PC-9 (cell line): ENCODE data around the gene LMAN1L. TPM values are rescaled to one million over a fixed set of nuclear protein-coding genes. Genes with fewer than 3 reads are reported as not detected.

Experiments used
- BruUV-seq: library from RNA; stranded (reverse); fragments of 400-500 nt; replicated peaks from 2 replicates; lab custom pipeline; 2021; lab: Mats Ljungman, UMichigan
- CTCF ChIA-PET: fragments of 300-600 bp; sonication (Branson Sonifier 250); formaldehyde crosslinking; loops from one replicate; lab custom pipeline; 2022; ENCODE audit warnings: antibody characterized with exemption; lab: Charles Lee
- POLR2A ChIA-PET: fragments of 300-600 bp; sonication (Branson Sonifier 250); formaldehyde crosslinking; loops from one replicate; lab custom pipeline; 2022; ENCODE audit warnings: antibody characterized with exemption; ENCODE audit not compliant: unreplicated experiment; lab: Charles Lee
- DNase-seq, 2 experiments: peaks; one replicate each; pipeline versions ENCODE4 v3.0.0 to v3.0.0-alpha.2; 2015 to 2022; ENCODE audit warnings: mixed read lengths in 1 of 2
- H2AFZ ChIP-seq: fragments of 200-600 bp; sonication (generic); 2 replicates; pipeline ENCODE4 v1.8.1; 2017; ENCODE audit warnings: antibody characterized with exemption
- H3F3A ChIP-seq: fragments of 200-600 bp; sonication (generic); 2 replicates; pipeline ENCODE4 v1.8.1; 2017; ENCODE audit warnings: antibody characterized with exemption, mild to moderate bottlenecking, low read depth; ENCODE audit not compliant: insufficient read depth
- H3K27ac ChIP-seq: fragments of 200-600 bp; sonication (generic); 2 replicates; pipeline ENCODE4 v1.6.1; 2016; ENCODE audit warnings: mixed run types
- H3K27me3 ChIP-seq: fragments of 200-600 bp; sonication (generic); 2 replicates; pipeline ENCODE4 v1.6.1; 2016; ENCODE audit warnings: low read depth, mixed run types; ENCODE audit not compliant: insufficient read depth
- H3K36me3 ChIP-seq: fragments of 200-600 bp; sonication (generic); 2 replicates; pipeline ENCODE4 v1.6.1; 2016; ENCODE audit warnings: low read depth, mixed run types
- H3K4me1 ChIP-seq: fragments of 200-600 bp; sonication (generic); replicated peaks from 2 replicates; pipeline ENCODE4 v1.6.1; 2016; ENCODE audit warnings: mixed run types; ENCODE audit not compliant: insufficient read depth
- H3K4me2 ChIP-seq: fragments of 200-600 bp; sonication (generic); 2 replicates; pipeline ENCODE4 v1.6.1; 2017; ENCODE audit warnings: mixed run types
- H3K4me3 ChIP-seq: fragments of 200-600 bp; sonication (generic); 2 replicates; pipeline ENCODE4 v1.6.1; 2016; ENCODE audit warnings: mixed run types
- H3K79me2 ChIP-seq: fragments of 200-600 bp; sonication (generic); 2 replicates; pipeline ENCODE4 v1.6.1; 2017; ENCODE audit warnings: low read depth, mixed run types
- H3K9me2 ChIP-seq: fragments of 200-600 bp; sonication (generic); 2 replicates; pipeline ENCODE4 v1.8.1; 2017; ENCODE audit warnings: mild to moderate bottlenecking; ENCODE audit not compliant: insufficient read depth
- H3K9me3 ChIP-seq: fragments of 200-600 bp; sonication (generic); 2 replicates; pipeline ENCODE4 v1.8.1; 2016; ENCODE audit warnings: low read depth; ENCODE audit not compliant: insufficient read depth
- H4K20me1 ChIP-seq: fragments of 200-600 bp; sonication (generic); 2 replicates; pipeline ENCODE4 v1.8.1; 2017; ENCODE audit not compliant: insufficient read depth
- CTCF ChIP-seq: fragments of 200-600 bp; sonication (generic); conservative IDR thresholded peaks from 2 replicates; pipeline ENCODE4 v1.6.1; 2017; ENCODE audit warnings: mixed run types, antibody characterized with exemption, mild to moderate bottlenecking, moderate library complexity
- EZH2 ChIP-seq: fragments of 200-600 bp; sonication (generic); IDR thresholded peaks from 2 replicates; pipeline ENCODE4 v1.8.0; 2017; ENCODE audit warnings: antibody characterized with exemption, low read depth
- intact Hi-C: fragments of 100-400 bp; cut with micrococcal nuclease; formaldehyde crosslinking; loops from one replicate; pipeline ENCODE4 v1.10.0; 2022; ENCODE audit not compliant: unreplicated experiment
- total RNA-seq: library from RNA; stranded (reverse); gene quantifications from 2 replicates; pipeline ENCODE4 v1.2.3, GENCODE V29; 2021

LMAN1L gene
- total RNA-seq, 1 experiment from 2014 or later, result not detected

GRCh38 chr15:74835312-74835823, 22.7 kb downstream of the LMAN1L start:
- TF ChIP-seq EZH2 (no peak), CTCF (peak; percentile 92)
- Histone ChIP-seq H3K4me1 (peaks cover 6% of the 10 kb centered on the region), H3F3A (no peaks in the 10 kb centered on the region), H3K4me3 (no peak overlapping the region), H3K27ac (no peak overlapping the region), H2AFZ (no peak overlapping the region), H4K20me1 (no peaks in the 10 kb centered on the region; the same call in 1 of the 2 replicates), H3K36me3 (no peaks in the 10 kb centered on the region), H3K9me3 (no peaks in the 10 kb centered on the region), H3K27me3 (no peaks in the 10 kb centered on the region), H3K79me2 (no peaks in the 10 kb centered on the region), H3K9me2 (no peaks in the 10 kb centered on the region), H3K4me2 (no peak overlapping the region)
- DNase-seq, result peak; percentile 72 to 75
- POLR2A ChIA-PET, result no interaction called here
- BruUV-seq, result no TSS peak
- intact Hi-C loops, result loop anchor here (1.0 kb wide), 1 partner anchor 64 kb away; no protein-coding TSS in a partner anchor
- CTCF ChIA-PET, result interaction anchor here (0.7 to 1.5 kb wide), 3 partner anchors 58 to 1604 kb away, joined by 3 read pairs; no protein-coding TSS in a partner anchor

GRCh38 chr15:74836846-74837245, 24.2 kb downstream of the LMAN1L start:
- Histone ChIP-seq H2AFZ (no peak overlapping the region), H3F3A (no peaks in the 10 kb centered on the region), H4K20me1 (no peaks in the 10 kb centered on the region; the same call in 1 of the 2 replicates), H3K36me3 (no peaks in the 10 kb centered on the region), H3K27me3 (no peaks in the 10 kb centered on the region), H3K79me2 (no peaks in the 10 kb centered on the region), H3K4me2 (no peak overlapping the region), H3K27ac (no peak overlapping the region), H3K9me3 (no peaks in the 10 kb centered on the region), H3K9me2 (no peaks in the 10 kb centered on the region), H3K4me1 (peaks cover 3% of the 10 kb centered on the region), H3K4me3 (no peak overlapping the region)
- TF ChIP-seq CTCF (no peak), EZH2 (no peak)
- CTCF ChIA-PET, result interaction anchor here (0.6 to 1.5 kb wide), 3 partner anchors 42 to 65 kb away, joined by 3 to 4 read pairs (median 3); no protein-coding TSS in a partner anchor
- no peak for DNase-seq
- POLR2A ChIA-PET, result no interaction called here
- BruUV-seq, result no TSS peak
- intact Hi-C loops, result no loop called here

- Histone ChIP-seq H3K9me2 (no peaks in the 10 kb centered on the region), H3K36me3 (no peaks in the 10 kb centered on the region), H3K4me1 (peaks cover 6% of the 10 kb centered on the region), H2AFZ (no peak overlapping the region), H3K27ac (no peak overlapping the region), H3K79me2 (no peaks in the 10 kb centered on the region), H3K27me3 (no peaks in the 10 kb centered on the region), H3K4me2 (no peak overlapping the region), H3K9me3 (no peaks in the 10 kb centered on the region), H3K4me3 (no peak overlapping the region), H3F3A (no peaks in the 10 kb centered on the region), H4K20me1 (no peaks in the 10 kb centered on the region; the same call in 1 of the 2 replicates)
- no peak for TF ChIP-seq EZH2
- no peak; the same call in 1 of the 2 replicates for TF ChIP-seq CTCF
- no TSS peak for BruUV-seq
- POLR2A ChIA-PET, result no interaction called here
- CTCF ChIA-PET, result no interaction called here
- DNase-seq, result no peak
- intact Hi-C loops, result no loop called here
These were observed 25.0 kb downstream of the LMAN1L start for GRCh38 chr15:74837482-74838136.
